Activated T-cell treated with anti-CD3 and anti-CD28 coated beads, Interleukin-2, amount 50 U/mL, for 1 hour (primary cell): Measurements from ENCODE around the gene PRND.
A peak's percentile ranks its signal among the peaks of the same experiment; 100 is the strongest.
"Not testable (repeated sequence)": the region's sequence is repeated elsewhere in the genome, so short reads cannot be mapped to it uniquely, and the experiment has no call there.

ENCODE experiments used
- DNase-seq: peaks from one replicate; pipeline ENCODE4 v3.0.0-alpha.2; 2020

The PRND gene

DNA sequence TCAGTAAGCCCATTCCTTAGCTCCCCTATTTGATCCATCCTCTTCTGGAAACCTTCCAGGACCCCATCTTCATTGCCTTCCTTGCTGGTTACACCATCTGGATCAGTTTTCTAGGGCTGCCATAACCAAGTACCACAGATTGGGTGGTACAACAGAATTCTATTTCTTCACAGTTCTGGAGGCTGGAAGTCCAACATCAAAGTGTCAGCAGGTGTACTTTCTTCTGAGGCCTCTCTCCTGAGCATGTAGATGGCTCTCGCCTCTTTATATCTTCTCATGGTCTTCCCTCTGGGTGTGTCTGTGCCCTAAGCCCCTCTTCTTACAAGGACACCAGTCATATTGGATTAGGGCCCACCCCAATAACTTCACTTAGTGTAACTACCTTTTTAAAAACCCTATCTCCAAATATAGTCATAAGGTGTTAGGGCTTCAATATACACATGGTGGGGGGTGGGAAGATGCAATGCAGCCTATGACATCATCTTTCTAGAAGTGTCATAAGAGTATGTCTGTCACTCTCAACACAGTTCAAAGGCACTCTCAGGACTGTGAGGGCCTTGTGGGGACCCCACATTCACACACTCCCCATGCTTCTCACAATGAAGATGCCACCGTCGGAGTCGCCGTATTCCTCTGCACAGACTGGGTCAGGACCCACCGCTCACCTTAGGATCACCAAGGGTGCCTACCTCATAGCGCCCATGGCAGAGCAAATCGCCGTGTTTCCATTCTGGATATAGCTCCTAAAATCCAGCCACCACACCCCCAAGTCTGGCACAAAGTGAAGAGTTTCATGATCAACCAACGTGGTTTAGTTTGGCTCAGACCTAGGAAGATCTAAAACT, 12.2 kb upstream of the PRND start:
- DNase-seq, result no peak

- no peak for DNase-seq
Measured at GRCh38 chr20:4710106-4710475, 11.6 kb upstream of the PRND start.

DNA sequence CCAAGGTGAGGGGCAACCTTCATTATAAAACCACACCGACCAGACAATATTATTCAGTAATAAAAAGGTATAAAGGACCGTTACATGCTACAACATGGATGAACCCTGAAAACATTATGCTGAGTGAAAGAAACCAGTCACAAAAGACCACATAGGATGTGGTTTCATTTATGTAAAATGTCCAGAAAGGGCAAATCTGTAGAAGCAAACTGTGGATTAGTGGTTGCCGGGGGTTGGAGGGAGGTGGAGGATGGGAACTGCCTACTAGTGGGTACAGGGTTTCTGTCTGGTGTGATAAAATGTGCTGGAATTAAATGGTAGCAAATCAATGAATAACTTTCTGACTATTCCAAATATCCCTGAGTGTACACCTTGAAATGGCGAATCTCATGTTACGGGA, 10.2 kb upstream of the PRND start:
- no peak for DNase-seq

DNA sequence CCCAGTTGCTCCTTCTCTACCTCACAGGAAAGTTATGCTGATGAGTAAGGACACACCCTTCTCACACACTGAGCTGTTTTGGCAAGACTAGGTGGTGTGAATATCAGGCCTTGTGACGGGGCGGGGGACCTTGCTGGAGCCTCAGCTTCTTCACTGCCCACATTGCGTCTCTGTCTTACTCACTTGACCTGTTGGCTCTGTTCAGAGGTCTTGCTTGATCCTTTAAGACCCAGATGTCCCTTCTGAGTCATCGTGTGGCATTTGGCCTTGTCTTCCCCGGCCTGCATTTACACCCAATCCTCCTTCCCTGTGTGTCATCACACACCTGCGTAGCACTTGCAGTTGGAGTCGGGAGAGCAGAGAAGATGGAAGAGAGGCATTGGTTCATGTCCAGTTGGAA, 8.3 kb upstream of the PRND start:
- no peak for DNase-seq

GRCh38 chr20:4714818-4715217, 6.9 kb upstream of the PRND start:
- no peak for DNase-seq

DNA sequence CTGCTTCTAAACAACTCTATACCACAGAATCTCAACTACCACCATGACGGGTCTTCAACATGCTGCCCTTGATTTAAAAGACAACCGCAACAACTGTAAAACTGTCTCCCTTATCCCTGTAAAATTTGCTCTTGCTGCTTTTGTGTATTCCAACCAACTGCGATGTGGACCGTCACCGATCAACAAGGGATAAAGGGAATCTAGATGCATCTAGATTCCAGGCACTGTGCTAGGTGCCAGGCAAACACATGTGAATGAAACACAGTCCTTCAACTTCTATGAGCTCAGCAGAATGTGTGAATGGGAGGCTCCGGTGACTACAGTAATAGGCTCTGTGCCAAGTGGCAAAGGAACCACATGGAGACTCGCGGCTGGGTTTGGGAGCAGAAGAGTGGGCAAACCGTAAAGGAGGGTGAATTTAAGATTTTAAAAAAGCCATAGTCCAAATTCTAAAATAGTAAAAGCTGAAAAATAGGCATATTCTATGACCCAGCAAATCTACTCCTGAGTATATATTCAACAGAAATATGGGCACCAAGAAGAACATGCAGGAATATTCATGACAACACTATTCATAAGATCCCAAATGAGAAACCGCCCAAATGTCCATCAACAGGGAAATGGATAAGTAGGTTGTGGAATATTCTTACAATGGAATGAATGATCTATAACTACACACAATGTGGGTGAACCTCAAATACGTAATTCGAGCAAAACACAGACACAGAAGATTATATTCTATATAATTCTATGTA, 3.7 kb upstream of the PRND start:
- DNase-seq, result no peak

DNA sequence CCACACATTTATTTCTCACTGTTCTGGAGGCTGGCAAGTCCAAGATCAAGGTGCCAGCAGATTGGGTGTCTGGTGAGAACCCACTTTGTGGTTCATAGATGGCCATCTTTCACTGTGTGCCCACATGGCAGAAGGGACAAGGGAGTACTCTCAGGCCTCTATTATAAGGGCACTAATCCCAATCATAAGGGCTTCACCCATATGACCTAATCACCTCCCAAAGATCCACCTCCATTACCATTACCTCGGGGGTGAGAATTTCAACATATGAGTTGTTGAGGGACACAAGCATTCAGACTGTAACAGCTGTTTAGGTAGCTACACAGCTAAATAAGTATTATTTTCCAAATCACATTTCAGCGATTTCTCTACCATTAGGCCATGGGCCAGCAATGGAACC, 2.5 kb upstream of the PRND start:
- no peak for DNase-seq

DNA sequence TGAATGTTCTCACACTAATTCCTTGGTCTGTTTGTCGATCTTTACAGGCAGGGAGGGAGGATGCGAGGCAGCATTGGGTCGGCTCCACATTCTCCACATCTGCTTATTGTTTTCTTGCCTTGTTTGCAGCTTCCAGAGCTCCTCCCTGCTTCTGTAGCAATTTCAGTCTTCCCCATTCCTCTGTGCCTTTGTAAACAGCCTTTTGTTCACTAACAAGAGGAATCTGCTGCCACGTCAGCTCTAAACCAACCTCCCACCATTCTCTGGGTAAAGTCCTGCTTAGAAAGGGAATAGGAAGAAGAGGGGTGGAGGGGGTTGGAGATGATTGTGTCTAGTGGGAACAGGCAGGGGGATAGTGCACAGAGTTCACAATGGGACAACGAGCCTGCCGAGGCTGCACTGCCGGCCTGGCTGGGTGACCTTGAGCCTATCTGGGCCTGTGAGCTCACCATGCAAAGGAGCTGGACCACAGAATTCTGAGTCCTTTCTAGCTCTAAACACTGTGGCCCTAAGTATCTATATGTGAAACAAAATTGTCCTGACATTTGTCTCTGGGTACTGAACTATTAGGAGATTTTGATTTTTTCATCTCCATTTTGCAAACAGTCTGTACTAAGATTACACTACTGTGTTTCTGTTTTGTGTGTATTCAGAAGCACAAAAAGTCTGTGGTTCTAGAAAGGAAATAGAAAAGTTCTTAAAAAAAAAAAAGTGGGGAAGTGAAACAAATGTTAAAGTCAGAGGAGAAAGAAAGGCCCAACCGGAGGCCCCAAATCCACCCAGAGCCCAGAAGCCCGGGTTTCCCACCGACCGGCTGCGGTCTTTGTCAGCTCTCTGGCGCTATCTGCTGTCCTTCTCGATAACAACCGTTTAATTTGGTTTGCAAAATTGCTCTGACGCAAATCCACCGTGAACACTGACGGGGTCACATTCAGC, 1.4 kb upstream of the PRND start:
- DNase-seq, result peak; percentile 70

DNA sequence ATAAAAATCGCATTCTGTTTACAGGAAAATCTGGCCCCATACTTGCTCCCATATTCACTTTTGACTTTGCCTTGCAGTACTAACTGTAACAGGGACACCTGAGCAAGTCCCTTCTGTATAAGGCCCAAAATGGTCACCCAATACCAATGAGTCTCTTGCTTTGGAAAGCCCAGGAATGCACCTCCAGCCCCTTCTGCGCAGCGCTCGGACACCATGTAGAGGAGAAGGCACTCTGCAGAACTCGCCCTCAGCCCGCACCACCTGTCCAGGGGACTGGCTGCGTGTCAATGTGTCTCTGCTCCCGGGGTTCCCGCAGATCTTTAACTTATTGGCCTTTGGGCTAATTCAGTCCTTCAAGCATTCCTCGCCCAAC, 746 bp upstream of the PRND start:
- no peak for DNase-seq

GRCh38 chr20:4722571-4722970, 862 bp downstream of the PRND start:
- DNase-seq, result no peak

GRCh38 chr20:4722993-4723392, 1.3 kb downstream of the PRND start:
- no peak for DNase-seq

- DNase-seq, result not testable (repeated sequence)
Measured at GRCh38 chr20:4723553-4723952, 1.8 kb downstream of the PRND start.

- no peak for DNase-seq
Measured at GRCh38 chr20:4724459-4725262, 3.0 kb downstream of the PRND start.

GRCh38 chr20:4725263-4725550, 3.5 kb downstream of the PRND start:
- DNase-seq, result no peak

GRCh38 chr20:4726710-4727397, 5.1 kb downstream of the PRND start:
- DNase-seq, result no peak

GRCh38 chr20:4728120-4728760, 6.5 kb downstream of the PRND start:
- DNase-seq, result no peak

DNA sequence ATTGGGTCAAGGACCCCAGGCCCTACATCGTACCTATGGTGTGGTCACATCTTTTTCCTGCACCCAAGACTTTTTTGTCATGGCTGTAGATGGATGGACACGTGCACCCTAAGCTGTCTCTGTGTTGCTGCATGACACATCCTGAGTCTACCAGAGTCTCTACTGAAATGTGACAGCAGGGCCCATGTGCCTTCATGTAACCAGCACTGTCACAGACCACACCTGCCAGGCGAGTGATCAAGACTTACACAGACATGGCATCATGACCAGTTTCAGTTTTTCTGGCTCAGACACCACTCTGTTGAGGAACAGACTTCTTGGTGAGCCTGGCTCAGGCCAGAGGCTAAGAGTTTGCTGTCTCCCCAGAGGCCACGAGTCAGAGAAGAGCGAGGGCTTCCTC, 7.6 kb downstream of the PRND start:
- no peak for DNase-seq

GRCh38 chr20:4730780-4731179, 9.1 kb downstream of the PRND start:
- DNase-seq, result no peak

DNA sequence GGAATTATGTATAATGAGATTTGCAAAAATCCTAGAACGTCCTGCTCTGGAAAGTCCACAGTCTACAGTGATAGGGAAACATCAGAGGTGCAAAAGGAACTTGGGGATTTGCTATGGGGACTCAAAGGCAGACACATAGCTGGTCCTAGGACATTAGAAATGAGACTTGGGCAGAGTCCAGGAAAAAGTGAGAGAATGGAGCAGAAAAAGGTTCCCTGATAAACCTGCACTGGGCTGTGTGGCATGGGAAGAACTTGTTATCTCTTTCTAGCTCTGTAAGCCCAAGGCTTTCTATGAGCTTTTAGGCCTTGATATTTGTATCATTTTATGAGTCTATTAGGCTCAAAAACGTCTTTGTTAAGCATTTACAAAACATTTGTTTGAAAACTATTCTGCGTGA, 15.2 kb downstream of the PRND start:
- DNase-seq, result no peak

- no peak for DNase-seq
Measured at GRCh38 chr20:4737857-4738627, 16.3 kb downstream of the PRND start.
